Measurements from ENCODE around the gene ASXL2.

Gene ASXL2

DNA sequence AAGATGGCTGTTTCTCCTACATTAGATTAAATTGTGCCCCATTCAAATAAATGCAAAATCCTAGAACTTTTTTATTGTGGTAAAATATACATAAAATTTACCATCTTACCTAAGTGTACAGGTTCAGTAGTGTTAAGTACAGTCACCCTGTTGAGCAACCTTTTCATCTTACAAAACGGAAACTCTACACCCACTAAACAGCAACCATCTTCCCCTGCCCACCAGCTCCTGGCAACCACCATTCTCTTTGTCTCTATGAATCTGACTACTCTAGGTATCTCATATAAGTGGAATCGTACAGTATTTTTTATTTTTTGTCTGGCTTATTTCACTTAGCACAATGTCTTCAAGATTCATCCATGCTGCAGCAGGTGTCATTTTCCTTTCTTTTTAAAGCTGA is 53.0 kb downstream of the ASXL2 start:
- TF ChIP-seq, protein P1, sequence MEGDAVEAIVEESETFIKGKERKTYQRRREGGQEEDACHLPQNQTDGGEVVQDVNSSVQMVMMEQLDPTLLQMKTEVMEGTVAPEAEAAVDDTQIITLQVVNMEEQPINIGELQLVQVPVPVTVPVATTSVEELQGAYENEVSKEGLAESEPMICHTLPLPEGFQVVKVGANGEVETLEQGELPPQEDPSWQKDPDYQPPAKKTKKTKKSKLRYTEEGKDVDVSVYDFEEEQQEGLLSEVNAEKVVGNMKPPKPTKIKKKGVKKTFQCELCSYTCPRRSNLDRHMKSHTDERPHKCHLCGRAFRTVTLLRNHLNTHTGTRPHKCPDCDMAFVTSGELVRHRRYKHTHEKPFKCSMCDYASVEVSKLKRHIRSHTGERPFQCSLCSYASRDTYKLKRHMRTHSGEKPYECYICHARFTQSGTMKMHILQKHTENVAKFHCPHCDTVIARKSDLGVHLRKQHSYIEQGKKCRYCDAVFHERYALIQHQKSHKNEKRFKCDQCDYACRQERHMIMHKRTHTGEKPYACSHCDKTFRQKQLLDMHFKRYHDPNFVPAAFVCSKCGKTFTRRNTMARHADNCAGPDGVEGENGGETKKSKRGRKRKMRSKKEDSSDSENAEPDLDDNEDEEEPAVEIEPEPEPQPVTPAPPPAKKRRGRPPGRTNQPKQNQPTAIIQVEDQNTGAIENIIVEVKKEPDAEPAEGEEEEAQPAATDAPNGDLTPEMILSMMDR (conservative IDR thresholded peaks at IDR 0.05; ENCODE audit: low read depth, low read length) = no peak
- no peak overlapping the region for H3K4me3 ChIP-seq (ENCODE audit: low read length)
- DNase-seq (ENCODE audit: low read depth) = no peak

DNA sequence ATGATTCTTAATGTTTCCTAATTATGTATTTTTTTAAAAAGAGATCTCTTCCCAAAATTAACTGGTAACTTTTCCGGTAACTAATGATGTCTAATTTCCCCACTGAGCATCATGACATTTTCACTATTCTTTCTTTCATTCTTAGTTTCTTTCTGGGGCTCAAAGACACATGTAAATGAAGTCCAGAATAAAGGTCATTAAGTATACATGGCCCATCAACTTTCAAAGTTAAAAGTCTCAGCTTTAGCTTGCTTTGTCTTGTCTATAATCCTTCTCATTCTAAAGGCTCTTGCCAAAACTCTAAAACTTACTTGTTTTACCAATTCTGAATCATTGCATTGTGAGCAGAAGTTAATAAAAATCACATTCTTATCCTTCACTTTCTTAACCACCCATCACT is 53.6 kb downstream of the ASXL2 start:
- no peak for DNase-seq (ENCODE audit: low read depth)
- no peak overlapping the region for H3K4me3 ChIP-seq (ENCODE audit: low read length)
- TF ChIP-seq, protein P1 (conservative IDR thresholded peaks at IDR 0.05; ENCODE audit: low read depth, low read length) = no peak

DNA sequence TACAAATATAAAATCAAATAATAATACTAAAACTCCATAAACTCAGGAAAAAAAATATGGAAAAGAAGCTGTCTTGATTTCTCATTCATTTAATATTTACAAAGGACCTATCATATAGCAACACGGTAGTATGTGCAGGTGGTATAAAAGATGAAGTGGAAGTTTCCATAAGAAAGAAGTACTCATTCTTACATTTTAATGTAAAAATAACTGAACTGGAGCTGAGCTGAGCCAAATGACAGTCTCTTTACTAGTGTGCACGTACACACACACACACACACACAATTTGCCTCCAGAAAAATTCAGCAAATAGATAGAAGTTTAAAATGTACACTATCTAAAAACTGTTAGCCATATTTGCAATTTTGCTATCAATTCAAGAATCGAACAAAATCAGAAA is 54.1 kb downstream of the ASXL2 start:
- TF ChIP-seq, protein P1 (conservative IDR thresholded peaks at IDR 0.05; ENCODE audit: low read depth, low read length) = no peak
- no peak for DNase-seq (ENCODE audit: low read depth)
- no peak overlapping the region for H3K4me3 ChIP-seq (ENCODE audit: low read length)

GRCh38 chr2:25822190-25823117 is 55.8 kb downstream of the ASXL2 start:
- TF ChIP-seq, protein P1 (conservative IDR thresholded peaks at IDR 0.05; ENCODE audit: low read depth, low read length) = peak; percentile 21
- no peak for DNase-seq (ENCODE audit: low read depth)
- peak overlapping the region; percentile 42 for H3K4me3 ChIP-seq (ENCODE audit: low read length)

- DNase-seq (ENCODE audit: low read depth) = no peak
- TF ChIP-seq, protein P1 (conservative IDR thresholded peaks at IDR 0.05; ENCODE audit: low read depth, low read length) = no peak
- H3K4me3 ChIP-seq (ENCODE audit: low read length) = no peak overlapping the region
Measured at GRCh38 chr2:25821225-25822056, 56.8 kb downstream of the ASXL2 start.

GRCh38 chr2:25819597-25820039 is 58.7 kb downstream of the ASXL2 start:
- DNase-seq (ENCODE audit: low read depth) = no peak
- no peak overlapping the region for H3K4me3 ChIP-seq (ENCODE audit: low read length)
- TF ChIP-seq, protein P1 (conservative IDR thresholded peaks at IDR 0.05; ENCODE audit: low read depth, low read length) = no peak

Data from retinal pigment epithelial cell (primary cell).